Left colon (tissue), 2 donors: ENCODE data around the gene AGPS. TPM values are rescaled to one million over a fixed set of nuclear protein-coding genes. Genes with fewer than 3 reads are reported as not detected.

Experiments
- ATAC-seq: fragments of 200-7000 bp; cut with Tn5 transposase; one replicate; pipeline ENCODE4 v1.9.1; 2020; ENCODE audit warnings: mild to moderate bottlenecking, moderate library complexity
- DNase-seq, 2 donors: peaks; one replicate each; pipeline ENCODE4 v3.0.0-alpha.2; 2020
- intact Hi-C, 2 donors: fragments of 100-400 bp; cut with DNase I in 1 of 2; cut with micrococcal nuclease in 1 of 2; formaldehyde crosslinking; loops; one replicate each; pipeline versions ENCODE4 v1.11.2 to v1.14.0; 2022; cut with DNase I, micrococcal nuclease
- total RNA-seq, 2 donors: library from RNA; stranded (reverse); fragmentation: NEBNext Ultra II Directional; extraction: Animal tissue kit (Norgen Biotek cat#: 25700); gene quantifications; one replicate each; pipeline ENCODE4 v1.2.1, GENCODE V29; 2021
- donor health status: DM: no; HTN: no; CAD: no.
- donor health status: DM: yes; HTN: yes; CAD: no.

The AGPS gene
- total RNA-seq, 2 donors from 2014 or later: 54.9 to 62.3 TPM

DNA sequence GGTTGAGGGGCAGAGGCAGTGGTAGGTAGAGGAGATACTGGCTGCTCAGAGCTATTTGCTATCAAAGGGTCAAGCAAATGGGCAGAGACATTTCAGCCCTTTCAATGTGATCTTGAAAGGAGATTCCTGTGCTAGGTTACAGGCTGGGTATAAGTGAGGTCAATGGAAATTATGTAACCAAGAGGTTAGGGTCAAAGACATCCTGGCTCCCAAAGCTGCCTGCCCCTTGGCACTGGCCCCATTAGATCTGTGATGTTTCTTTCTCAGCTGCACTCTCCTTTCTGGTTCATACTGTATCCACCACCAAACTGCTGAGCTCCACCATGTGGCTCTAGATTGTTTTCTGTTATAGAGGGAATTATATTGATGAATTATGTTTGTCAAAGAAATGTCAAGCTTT is 200.4 kb downstream of the AGPS start:
- DNase-seq (no peak), ATAC-seq (no peak)
- intact Hi-C loops: no loop called here

DNA sequence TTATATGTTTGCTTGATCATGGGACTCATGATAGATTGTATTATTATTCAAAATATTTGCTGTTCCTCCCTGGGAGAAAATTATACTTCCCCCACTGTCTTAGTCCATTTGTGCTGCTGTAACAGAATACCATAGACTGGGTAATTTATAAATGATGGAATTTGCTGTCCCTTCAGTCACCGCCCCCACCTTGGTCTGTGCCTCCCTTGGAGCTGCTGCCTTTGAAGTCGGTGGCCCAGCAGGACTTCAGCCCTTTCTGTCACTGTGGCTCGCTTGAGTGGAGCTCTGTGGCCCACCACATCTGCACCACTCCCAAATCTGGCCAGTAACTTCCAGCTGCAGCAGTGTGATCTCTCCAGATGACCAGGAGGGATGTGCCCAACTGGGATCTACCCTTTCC is 200.8 kb downstream of the AGPS start:
- no peak for ATAC-seq
- no peak for DNase-seq
- intact Hi-C loops: no loop called here

Other genes starting within 250 kb of the AGPS start
- 100 to 1,000 TPM; 107 to 177 TPM for gene HNRNPA3, start 180.0 kb upstream of the AGPS start, total RNA-seq
- gene NFE2L2, start 128.0 kb upstream of the AGPS start, total RNA-seq: 10 to 100 TPM; 73.1 to 94.1 TPM